CD4-positive, alpha-beta T cell treated with Interleukin-2 at 100 ng/mL for 4 hours (primary cell): ENCODE measurements around the gene GRIK1.

Experiments
- DNase-seq: peaks from one replicate; pipeline ENCODE4 v3.0.0-alpha.2; 2020; ENCODE audit warnings: low spot score

The GRIK1 gene

DNA sequence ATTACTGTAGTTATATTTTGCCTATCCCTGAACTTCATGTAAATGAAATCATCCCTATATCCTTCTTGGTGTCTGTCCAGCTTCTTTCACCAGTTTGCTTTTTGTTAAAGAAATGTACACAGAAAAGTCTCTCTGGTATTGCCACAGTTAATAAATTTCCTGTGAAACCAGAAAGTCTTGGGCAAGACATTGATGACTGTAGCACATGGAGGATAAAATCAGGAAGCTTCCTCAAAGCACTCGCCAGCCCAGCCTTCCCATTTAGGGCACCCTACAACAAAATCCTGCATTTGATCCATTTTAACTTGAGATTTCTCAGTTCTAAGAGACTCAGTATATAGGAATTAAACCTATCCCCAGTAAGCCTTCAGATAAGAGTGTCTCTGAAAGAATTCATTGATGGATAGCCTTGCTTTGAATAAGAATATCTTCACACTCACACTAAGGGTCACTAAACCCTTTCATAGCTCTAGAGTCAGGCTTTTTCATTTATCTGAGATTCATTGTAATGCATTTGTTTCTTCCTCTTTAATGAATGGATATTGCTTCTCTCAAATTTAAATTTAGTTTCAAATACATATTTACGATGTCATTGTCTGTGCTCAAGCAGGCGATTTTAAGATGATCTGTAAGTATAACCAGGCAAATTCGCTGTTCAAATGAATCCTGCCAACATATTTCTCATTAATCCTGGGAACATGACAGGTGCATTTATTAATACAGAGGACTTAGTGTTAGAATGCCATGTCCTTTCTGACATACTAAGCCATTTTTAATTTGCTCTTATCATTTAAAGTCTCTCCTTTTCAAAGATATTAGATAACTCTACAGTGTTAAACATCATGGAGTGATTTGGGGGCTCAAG, 153.1 kb downstream of the GRIK1 start:
- DNase-seq = no peak

DNA sequence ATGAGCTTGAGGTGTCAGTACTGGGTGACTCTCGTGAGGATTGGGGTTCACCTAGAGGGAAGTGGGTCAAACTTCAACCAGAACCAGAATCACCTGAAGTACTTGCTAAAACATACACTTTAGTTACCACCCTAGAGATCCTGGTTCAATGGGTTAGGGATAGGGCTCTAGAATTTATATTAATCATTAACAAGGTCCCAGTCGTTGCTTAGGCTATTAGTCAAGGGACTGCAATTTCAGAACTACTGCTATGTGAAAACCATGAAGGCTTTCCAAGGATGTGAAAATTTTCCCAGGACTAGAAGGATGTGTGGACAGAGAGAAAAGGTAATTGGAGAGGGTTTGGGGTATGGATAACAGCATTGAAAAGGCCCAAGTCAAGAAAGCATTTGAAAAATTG, 162.6 kb downstream of the GRIK1 start:
- no peak for DNase-seq

DNA sequence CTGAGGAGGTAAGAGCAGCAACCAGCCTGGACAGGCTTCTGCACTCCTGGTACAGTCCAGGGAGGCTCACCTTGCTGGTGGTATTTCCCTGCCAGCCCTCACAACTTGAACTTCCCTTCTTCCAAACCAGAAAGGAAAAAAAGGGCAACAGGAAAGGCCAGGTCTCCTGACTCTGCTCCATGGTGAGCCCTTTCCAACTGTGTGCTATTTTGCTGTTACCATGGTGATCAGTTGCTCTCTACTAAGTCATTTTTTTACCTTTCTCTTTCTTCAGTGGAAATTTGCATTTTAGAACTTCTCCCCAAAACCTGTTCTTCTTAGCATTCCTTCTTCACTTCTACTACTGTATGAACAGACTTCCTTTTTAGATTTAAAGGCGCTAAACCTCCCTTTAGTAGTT, 164.3 kb downstream of the GRIK1 start:
- no peak for DNase-seq

DNA sequence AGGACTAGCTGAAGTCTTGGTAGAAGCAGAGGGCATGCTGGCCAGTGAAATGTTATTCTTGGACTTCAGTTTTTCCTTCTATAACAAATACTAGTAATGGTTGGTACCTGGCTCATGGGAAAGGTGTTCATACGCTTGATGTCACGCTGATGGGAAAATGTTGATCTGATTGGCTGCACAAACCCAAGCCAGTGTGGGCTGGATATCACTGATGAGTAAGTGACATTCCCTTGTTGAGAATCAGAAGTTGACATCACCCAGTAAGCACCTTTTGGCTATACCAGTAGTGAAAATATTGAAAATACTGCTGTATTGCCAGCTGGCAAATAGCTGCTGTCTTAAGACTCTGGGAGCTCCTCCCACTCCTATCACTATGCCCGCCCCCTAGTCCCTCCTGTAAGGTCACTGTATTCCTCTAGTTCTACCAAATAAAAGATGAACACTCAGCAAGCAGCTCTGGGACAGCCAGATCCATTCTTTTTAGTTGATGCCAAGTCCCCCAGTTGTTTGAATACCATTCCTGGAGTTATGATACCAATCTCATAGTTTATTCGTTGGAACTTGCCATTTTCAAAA, 168.2 kb downstream of the GRIK1 start:
- DNase-seq = no peak

DNA sequence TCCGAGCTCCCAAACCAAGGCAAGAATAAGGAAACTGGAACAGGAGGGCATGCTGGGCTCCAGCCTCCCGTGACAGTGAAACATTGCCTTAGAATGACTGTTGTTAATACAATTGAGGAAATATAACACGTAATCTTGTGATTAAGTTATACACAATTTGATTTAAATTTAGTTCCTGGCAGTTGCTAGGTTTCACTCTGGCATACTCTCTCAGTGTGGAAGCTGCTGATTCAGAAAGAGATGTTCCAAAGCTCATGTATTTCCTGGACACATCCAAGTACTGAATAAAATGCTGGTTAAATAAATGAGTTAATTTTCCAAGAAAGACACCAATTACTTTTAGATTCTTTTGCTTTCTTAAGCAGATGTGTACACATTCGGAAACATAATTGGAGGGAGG, 176.1 kb downstream of the GRIK1 start:
- no peak for DNase-seq

DNA sequence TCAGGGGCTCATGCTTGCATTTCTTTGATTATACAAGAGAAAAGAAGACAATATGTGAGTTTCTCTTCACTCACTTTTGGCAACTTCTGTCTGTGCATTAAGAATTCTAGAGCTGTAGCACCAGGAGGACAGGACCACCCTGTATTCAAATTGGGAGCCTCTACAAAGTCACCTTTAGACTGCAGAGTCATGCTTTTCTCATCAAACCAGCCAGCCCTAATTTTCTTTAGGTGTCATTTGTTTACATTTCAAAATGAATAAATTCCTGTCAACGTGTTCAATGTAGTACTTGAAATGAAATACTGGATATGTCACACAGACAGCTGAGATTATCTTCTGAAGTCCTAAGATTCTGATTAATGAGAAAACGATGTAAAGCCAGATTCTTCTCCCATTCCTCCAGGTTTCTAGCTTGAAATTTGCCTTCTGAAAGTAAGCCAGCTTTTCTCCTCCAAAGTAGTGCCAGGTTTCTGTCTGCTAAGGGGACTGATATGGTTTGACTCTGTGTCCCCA, 177.2 kb downstream of the GRIK1 start:
- DNase-seq = no peak

DNA sequence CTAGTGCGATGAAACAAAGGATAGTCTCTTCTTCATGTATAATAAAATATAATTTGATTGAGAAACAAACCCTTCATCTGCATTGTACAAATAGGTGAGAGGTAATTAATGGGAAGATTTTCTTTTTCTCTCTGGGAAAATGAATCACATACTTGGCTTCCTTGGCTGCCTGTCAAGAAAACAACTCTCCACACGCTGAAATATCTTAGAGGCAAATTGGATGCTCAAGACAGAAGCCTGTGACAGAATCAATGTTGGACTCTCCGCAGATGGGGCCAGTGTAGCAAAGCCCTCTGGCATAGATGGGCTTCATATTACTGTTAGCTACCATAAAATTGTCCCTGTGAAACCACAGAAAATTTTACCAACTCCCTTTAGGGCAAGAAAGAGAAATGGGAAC, 186.6 kb downstream of the GRIK1 start:
- no peak for DNase-seq

DNA sequence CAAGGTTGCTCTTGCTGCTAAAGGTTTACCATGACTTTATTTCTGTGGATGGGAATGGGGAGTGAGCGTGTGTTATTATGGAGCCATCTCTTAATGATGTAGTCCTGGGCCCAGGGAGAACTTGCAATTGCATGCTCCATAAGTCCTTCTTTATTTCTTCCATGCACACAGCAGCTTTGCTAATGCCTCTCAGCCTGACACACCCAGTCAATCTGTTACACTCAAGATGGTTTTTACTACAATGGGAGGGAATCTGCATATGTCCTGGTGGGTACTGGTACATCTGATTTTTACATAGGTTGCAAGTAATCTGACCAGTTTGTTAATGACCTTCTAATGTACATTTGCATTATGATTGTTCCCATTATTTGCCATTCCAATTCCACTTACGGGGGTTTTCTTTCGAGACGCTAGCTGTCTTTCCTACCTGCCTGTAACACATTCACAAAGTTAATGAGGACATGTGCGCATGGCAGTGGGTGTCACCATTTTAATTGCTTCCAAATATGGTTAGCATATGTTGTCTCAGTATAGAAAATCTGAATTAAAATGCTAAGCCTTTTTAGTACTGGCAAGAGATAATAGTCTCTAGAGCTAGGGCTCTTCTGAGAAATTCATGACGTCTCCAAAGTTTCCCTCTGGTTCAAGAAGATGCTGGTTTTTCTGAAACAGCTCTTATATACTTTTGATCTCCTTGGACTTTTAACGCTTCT, 188.2 kb downstream of the GRIK1 start:
- DNase-seq = no peak

DNA sequence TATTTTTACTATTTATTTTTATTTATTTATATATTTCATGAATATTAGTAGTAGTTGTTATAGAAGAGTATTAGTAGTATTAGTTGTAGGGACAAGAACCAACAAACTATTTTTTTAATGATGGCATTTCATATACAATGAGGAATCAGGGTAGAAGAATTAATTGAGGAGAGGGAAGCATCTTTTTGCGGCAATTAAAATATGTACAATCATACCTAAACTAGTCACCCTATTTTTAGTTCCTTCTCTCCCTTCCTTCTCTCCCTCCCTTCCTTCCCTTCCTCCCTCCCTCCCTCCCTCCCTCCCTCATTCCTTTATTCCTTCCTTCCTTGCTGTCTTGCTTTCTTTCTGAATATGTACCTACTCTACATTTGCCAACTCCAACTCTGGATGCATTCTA, 189.8 kb downstream of the GRIK1 start:
- no peak for DNase-seq

DNA sequence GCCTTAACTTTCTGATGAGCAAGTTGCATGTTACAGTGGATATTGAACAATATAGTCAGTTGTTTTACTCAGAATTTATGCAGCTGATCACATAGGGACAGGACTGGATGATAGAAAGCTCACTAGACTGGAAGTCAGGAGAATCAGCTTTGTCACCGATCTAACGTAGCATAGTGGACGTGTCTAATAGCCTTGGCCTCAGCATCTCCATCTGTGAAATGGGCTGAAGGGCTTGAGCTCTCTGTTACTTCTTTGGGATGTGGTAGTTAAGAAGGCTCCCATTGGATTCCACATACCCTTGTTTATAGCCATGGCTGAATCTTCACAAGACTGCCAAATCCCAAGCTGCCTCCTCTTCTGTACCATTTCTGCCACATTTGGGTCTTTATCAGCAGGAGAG, 190.6 kb downstream of the GRIK1 start:
- DNase-seq = no peak

DNA sequence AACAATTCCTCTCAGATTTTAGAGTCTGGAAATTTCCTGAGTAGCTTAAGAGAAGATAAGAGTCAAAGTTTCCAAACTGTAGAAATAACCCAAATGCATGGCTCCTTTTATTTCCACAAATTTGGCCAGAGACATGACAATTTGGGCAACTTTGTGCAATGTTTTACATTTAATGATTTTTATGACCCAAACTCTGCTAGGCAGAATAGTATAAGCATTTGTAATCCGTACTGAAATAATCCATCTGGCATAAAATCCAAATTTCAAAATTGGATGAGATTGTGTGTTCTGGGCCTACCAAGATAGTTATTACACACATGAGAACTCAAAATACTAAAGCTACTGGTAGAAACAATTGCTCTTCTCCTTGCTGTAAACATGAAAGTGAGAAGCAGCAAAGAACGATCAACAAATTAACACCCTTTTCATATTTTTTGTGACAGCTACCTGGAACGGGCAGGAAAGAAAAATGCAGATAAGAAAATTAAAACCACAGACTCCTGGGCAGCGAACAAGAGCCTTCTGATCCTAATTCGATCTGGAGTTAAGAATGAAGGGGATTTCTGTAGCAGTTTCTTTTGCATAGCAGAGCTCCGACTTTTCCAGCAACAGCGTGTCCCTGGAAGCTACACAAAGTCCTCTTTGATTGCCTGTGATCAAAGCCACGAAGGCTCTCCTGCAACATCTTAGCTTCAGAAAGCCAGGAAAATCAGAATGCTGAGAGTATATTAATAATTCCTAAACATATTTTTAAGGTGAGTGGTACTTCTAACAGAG, 191.2 kb downstream of the GRIK1 start:
- no peak for DNase-seq

DNA sequence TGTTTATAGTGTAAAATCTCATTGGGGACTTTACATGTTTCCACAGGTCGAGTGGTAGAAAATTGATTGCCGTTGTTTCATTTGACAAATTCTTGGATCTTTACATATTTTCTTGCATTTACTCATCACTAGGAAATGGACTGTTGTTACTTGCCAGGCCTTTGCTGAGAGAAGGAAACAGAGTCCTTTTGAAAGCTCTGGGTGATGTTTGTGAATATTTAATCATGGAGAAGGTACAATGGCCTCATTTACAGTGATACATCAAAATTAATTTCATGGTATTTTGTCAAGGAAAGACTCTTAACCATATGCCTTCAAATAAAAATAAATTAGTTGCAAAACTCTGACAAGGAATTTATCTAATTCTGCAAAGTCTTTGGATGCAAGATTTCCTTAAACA, 198.0 kb downstream of the GRIK1 start:
- no peak for DNase-seq

DNA sequence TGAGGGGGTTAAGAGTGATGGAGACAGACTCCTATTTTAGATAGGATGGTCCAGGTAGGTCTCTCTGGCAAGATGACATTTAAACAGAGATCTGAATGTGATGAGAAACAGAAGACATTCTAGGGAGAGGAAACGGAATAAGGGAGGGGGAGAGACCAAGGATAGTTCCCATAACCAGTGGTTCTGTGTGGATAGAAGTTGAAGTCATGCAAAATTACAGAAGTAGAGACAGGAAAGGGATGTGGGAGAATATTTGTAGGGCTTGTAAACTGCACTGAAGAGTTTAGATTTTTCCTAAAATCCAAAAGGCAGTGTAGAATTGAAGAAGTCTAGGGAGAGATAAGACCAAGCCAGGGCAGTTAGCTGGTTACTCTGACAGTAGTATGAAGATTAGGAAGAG, 200.6 kb downstream of the GRIK1 start:
- DNase-seq = no peak

DNA sequence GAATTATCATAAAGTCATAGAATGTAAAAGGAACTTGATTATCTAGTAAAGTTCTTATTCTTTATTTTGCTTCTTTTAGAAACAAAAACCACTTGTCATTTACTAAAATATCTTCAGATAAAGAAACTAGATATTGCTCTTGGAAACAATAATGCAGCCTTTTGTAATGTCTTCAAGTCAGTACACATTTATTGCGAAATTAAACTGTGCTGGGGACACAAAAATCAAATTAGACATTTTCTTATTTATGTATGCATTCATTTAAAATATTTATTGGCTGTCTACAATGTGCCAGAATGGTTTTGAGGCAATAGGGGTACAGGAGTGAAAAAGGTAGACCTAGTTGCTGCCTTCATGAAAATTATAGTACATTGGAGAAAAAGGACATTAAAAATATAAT, 201.1 kb downstream of the GRIK1 start:
- no peak for DNase-seq

DNA sequence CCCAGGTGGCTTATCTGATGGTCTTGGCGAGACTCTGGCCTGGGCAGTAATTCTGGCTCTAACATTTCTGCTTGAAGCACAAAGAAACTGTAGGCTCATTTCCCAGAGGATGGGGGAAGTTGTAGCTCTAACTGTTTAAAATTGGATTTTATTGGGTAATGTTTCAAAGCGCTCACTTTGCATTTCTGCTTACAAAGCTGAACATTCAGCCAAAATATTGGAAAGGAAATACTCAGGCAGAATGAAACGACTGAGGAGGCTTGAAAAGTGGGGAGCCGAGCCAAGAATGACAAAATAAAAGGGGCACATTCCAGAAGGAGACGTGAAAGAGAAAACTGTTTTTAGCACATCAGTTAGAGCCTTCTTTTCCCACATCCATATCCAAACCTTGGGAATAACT, 202.6 kb downstream of the GRIK1 start:
- no peak for DNase-seq

DNA sequence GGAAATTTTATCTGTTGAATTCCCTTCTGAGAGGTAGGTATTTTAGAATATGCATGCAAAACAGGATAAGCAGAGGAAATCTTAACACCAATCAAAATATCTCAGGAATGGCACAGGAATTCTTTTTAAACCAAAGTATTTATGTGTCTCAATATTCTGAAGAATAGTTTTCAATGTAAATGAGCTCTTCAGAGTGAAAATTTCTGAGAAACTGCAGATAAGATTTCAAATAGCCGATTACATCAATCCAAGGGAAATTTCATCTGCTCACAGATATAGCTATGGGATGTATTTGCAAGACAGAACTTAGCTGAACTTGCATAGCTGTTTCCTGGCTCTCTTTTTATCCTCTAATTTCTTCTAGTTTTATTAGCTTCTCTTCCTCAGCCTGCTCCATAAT, 209.5 kb downstream of the GRIK1 start:
- no peak for DNase-seq

DNA sequence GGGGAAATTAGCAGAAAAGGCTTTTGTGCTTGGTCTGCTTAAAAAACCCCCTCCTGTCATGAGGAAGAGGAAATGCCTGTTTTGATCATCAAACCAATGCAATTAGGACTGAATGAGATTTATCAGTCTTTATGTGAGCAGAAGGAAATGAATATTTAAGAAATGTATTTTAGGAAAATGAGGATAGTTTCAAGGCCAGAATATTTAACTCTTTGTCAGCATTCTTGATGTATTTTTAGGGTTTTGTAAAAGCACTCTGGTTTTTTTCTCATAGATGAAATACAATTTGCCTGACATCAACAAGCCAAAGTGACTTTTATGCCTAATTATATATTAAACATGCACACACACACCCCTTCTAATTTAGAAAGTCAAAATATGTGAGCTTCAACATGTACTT, 213.8 kb downstream of the GRIK1 start:
- DNase-seq = no peak

DNA sequence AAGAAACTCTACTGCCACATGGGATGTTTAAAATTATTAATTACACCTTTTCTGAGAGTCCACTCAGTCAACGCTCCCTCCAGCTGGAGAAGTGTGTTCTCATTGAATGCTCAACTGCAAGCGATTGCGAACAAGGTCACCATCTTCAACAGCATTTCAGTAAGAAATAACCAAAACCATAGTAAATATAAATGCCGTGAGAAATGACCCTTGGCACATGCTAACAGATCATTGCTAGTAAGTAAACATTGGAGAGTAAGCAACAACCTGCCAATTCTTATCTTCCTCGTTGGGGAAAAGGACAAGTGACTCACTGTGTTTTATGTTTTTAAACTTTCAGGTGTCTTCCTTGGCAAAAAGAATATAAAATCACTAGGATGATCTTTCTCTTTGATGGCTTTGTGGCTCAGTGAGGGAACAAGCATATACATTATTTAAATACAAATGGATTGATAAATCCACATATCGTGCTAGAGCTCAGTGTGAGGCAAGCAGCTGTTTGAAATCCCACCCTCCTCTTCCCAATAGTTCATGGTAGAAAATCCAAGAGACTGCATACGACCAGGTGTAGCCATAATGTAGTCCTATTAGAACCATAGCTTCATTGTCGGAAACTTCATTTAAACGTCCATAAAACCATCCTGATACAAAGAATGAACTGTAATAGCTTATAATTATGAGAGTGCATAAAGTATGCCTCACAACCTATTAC, 214.6 kb downstream of the GRIK1 start:
- no peak for DNase-seq

DNA sequence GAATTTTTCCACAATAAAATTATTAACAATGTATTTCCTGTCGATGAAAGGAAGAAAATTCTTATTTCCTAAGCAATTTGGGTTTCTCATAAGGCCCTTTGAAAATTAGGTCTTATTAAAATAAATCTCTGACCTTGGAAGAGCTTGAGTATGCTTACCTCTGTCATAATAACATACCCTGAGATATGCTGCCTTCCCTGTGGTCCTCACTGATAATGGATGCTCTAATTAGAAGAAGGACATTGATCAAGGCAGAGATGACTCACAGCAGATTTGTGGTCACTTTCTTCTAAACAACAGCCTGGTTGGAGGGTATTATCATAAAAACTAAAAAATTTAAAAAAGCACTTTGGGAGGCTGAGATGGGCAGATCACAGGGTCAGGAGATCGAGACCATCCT, 217.8 kb downstream of the GRIK1 start:
- DNase-seq = no peak

DNA sequence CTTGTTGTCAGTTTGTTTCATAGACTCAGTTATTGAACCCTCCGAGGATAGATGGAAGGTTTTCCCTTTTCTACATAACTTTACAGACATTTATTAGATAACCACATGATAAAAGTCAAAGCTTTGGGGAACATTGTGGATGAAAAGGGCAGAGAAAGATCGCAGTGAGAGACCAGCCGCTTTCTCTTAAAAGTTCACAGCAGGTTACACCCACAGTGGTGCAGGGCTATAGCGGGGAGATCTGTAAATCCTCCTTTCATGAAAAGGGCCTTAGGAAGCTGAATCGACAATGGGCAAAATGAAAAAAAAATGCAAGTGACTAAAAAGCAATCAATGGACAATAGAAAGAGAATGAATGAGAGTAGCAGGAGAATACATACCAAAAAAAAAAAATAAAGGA, 218.6 kb downstream of the GRIK1 start:
- no peak for DNase-seq

DNA sequence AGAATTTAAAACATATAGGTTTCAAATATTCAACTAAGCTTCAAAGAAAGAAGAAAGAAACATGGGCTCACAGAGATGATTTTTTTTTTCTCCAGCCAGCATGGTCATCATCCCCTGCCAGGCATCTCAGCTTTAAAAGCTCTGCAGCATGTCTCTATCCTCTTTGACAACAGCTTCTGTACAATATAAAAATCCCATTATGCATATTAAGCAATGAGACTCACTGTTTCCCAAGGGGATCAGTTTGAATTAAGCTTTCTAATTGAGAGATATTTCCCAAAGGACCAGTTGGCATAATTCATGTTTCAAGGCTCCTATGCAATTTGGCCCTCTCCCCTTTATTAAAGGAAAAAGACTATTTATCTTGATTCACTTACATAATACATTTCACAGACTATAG, 220.3 kb downstream of the GRIK1 start:
- no peak for DNase-seq
